NCI-H774 (cell line): ENCODE measurements around the gene DRD5.
"Not testable (repeated sequence)": the region's sequence is repeated elsewhere in the genome, so short reads cannot be mapped to it uniquely, and the experiment has no call there.

ENCODE experiments used
- DNase-seq: peaks from one replicate; lab custom pipeline; 2025; lab: John Stamatoyannopoulos, UW

DRD5 gene

GRCh38 chr4:9781343-9782135 lies at the start of gene DRD5:
DRD5 (plus strand) TSS chr4:9781634; CDS start chr4:9782030, 396 bp downstream.
- DNase-seq = no peak

GRCh38 chr4:9732256-9732655 lies 49.2 kb upstream of the DRD5 start:
- not testable (repeated sequence) for DNase-seq

- DNase-seq = no peak
Observed at GRCh38 chr4:9735515-9735914, 45.9 kb upstream of the DRD5 start.

- DNase-seq = not testable (repeated sequence)
Observed at GRCh38 chr4:9737280-9737679, 44.2 kb upstream of the DRD5 start.

- not testable (repeated sequence) for DNase-seq
Observed at GRCh38 chr4:9743789-9744188, 37.6 kb upstream of the DRD5 start.

- DNase-seq = no peak
Observed at GRCh38 chr4:9745782-9746181, 35.7 kb upstream of the DRD5 start.

- DNase-seq = no peak
Observed at GRCh38 chr4:9758641-9759317, 22.7 kb upstream of the DRD5 start.

- peak; percentile 81 for DNase-seq
Observed at GRCh38 chr4:9762823-9763475, 18.5 kb upstream of the DRD5 start.

GRCh38 chr4:9764155-9764696 lies 17.2 kb upstream of the DRD5 start:
- DNase-seq = no peak

GRCh38 chr4:9765091-9765490 lies 16.3 kb upstream of the DRD5 start:
- DNase-seq = no peak

GRCh38 chr4:9769321-9769720 lies 12.1 kb upstream of the DRD5 start:
- no peak for DNase-seq

GRCh38 chr4:9771034-9771433 lies 10.4 kb upstream of the DRD5 start:
- DNase-seq = no peak

GRCh38 chr4:9773471-9773870 lies 8.0 kb upstream of the DRD5 start:
- no peak for DNase-seq

GRCh38 chr4:9782136-9782436 lies 652 bp downstream of the DRD5 start:
- DNase-seq = no peak

GRCh38 chr4:9785891-9786290 lies 4.5 kb downstream of the DRD5 start:
- DNase-seq = not testable (repeated sequence)

GRCh38 chr4:9792381-9792780 lies 10.9 kb downstream of the DRD5 start:
- DNase-seq = peak; percentile 66

- not testable (repeated sequence) for DNase-seq
Observed at GRCh38 chr4:9796641-9797040, 15.2 kb downstream of the DRD5 start.

GRCh38 chr4:9800848-9801247 lies 19.4 kb downstream of the DRD5 start:
- no peak for DNase-seq

- DNase-seq = no peak
Observed at GRCh38 chr4:9804918-9805317, 23.5 kb downstream of the DRD5 start.

GRCh38 chr4:9808077-9808476 lies 26.6 kb downstream of the DRD5 start:
- DNase-seq = no peak

- DNase-seq = no peak
Observed at GRCh38 chr4:9811806-9812205, 30.4 kb downstream of the DRD5 start.

GRCh38 chr4:9812501-9813340 lies 31.3 kb downstream of the DRD5 start:
- no peak for DNase-seq
